ENCODE measurements around the gene AGFG1. TPM values are rescaled to one million over a fixed set of nuclear protein-coding genes. Genes with fewer than 3 reads are reported as not detected.

Gene AGFG1
- total RNA-seq, 1 experiment from 2014 or later = 72.5 TPM

- Histone ChIP-seq H4K20me1 (ENCODE audit: insufficient read depth) (peaks cover 5% of the 10 kb centered on the region; the same call in 1 of the 2 replicates), H3K36me3 (ENCODE audit: control insufficient read depth in 1 of 2, insufficient read depth in 2 of 2, low read length in 2 of 2) (no peaks in the 10 kb centered on the region), H3K9me3 (ENCODE audit: control insufficient read depth in 1 of 2, insufficient read depth in 1 of 2, low read depth in 1 of 2, low read length in 2 of 2) (no peaks in the 10 kb centered on the region), H3K9ac (ENCODE audit: low read length) (no peak overlapping the region), H3K4me1 (ENCODE audit: control insufficient read depth in 1 of 2, insufficient read depth in 2 of 2, low read length in 2 of 2) (peaks cover 48 to 55% of the 10 kb centered on the region in 2 experiments), H2AFZ (ENCODE audit: low read depth, low read length, poor library complexity, severe bottlenecking) (no peak overlapping the region), H3K27me3 (ENCODE audit: insufficient read depth, low read length) (no peaks in the 10 kb centered on the region), H3K27ac (ENCODE audit: low read depth, low read length) (no peak overlapping the region), H3K4me3 (replicated peaks in 1 of 2; ENCODE audit: low read depth in 1 of 2, low read length in 2 of 2) (no peak overlapping the region), H3K9me2 (ENCODE audit: insufficient read depth) (no peaks in the 10 kb centered on the region), H3K79me2 (ENCODE audit: insufficient read depth, low read length) (peaks cover 100% of the 10 kb centered on the region), H3K4me2 (ENCODE audit: low read length) (no peak overlapping the region)
- ChIA-PET RAD21 (ENCODE audit: low non-redundant PET in 1 of 2, low total read pairs in 2 of 2, uncharacterized antibody in 2 of 2, unreplicated experiment in 2 of 2) (no interaction called here), CTCF (no interaction called here), POLR2A (no interaction called here)
- no peak for TF ChIP-seq EZH2 (IDR thresholded peaks at IDR 0.05)
- TF ChIP-seq SP1 (IDR thresholded peaks at IDR 0.05; ENCODE audit: low read depth) = no peak
- TF ChIP-seq CBX3 (IDR thresholded peaks at IDR 0.05; ENCODE audit: low read depth) = no peak
- no peak for TF ChIP-seq TCF7L2 (IDR thresholded peaks at IDR 0.05; ENCODE audit: borderline replicate concordance, extremely low read depth, insufficient read depth, insufficient read length)
- no peak for TF ChIP-seq RAD21 (IDR thresholded peaks at IDR 0.05; ENCODE audit: low read depth)
- no peak for TF ChIP-seq CEBPB (IDR thresholded peaks at IDR 0.05; ENCODE audit: low read depth)
- TF ChIP-seq SIN3A (IDR thresholded peaks at IDR 0.05; ENCODE audit: low read depth) = no peak
- TF ChIP-seq ATF3 (IDR thresholded peaks at IDR 0.05) = no peak
- no peak for TF ChIP-seq MAX (IDR thresholded peaks at IDR 0.05)
- TF ChIP-seq ZBTB33 (IDR thresholded peaks at IDR 0.05; ENCODE audit: extremely low read depth, insufficient replicate concordance, low read length) = no peak
- no peak for TF ChIP-seq YY1 (IDR thresholded peaks at IDR 0.05; ENCODE audit: extremely low read depth, insufficient replicate concordance, low read depth, low read length)
- no peak for TF ChIP-seq POLR2AphosphoS5 (IDR thresholded peaks at IDR 0.05; ENCODE audit: low read depth, low read length)
- no peak for TF ChIP-seq REST (IDR thresholded peaks at IDR 0.05; ENCODE audit: low read depth)
- ATAC-seq (no peak), DNase-seq (ENCODE audit: low read depth, low spot score) (no peak)
- intact Hi-C loops (cut with micrococcal nuclease) = no loop called here
- no TSS peak for BruUV-seq (replicated peaks)
Observed at GRCh38 chr2:227509076-227509475, 37.1 kb downstream of the AGFG1 start.

Measured in HCT116 (cell line).